A549 (cell line): ENCODE results near the gene GADD45B. TPM values are rescaled to one million over a fixed set of nuclear protein-coding genes. Genes with fewer than 3 reads are reported as not detected.
"Not testable (repeated sequence)": the region's sequence is repeated elsewhere in the genome, so short reads cannot be mapped to it uniquely, and the experiment has no call there.

Experiments used
- ATAC-seq, 2 experiments: fragments of 200-7000 bp in 1 of 2; fragments of >200 bp in 1 of 2; cut with Nextera tagmentation in 1 of 2; cut with Tn5 transposase in 1 of 2; 3 replicates each; pipeline versions ENCODE4 v1.8.0 to v1.9.1; 2018 to 2020; ENCODE audit warnings: mild to moderate bottlenecking in 1 of 2, moderate library complexity in 1 of 2
- CTCF ChIA-PET: fragments of 300-600 bp; sonication (Branson Sonifier 250); formaldehyde crosslinking; extraction: SDS; loops from one replicate; lab custom pipeline; 2021; ENCODE audit warnings: antibody characterized with exemption, inconsistent platforms; lab: Yijun Ruan, JAX
- POLR2A ChIA-PET: fragments of 350-600 bp; formaldehyde crosslinking; extraction: SDS; loops from one replicate; lab custom pipeline; 2021; ENCODE audit warnings: antibody characterized with exemption, inconsistent platforms; lab: Yijun Ruan, JAX
- DNase-seq, 2 experiments: peaks; one replicate each; pipeline versions ENCODE4 v3.0.0 to v3.0.0-alpha.2; 2011 to 2016; ENCODE audit warnings: low read depth in 1 of 2, low spot score in 1 of 2
- FAIRE-seq: peaks from 2 replicates; lab custom pipeline; 2011; peaks lifted over from hg19 to GRCh38; lab: Jason Lieb, UNC
- H3K27ac ChIP-seq, 2 experiments: fragments of >200 bp; sonication (Bioruptor Twin); formaldehyde crosslinking; 3 replicates each; pipeline ENCODE4 v1.5.1; 2016 to 2017
- H3K4me1 ChIP-seq: fragments of >200 bp; sonication (Bioruptor Twin); formaldehyde crosslinking; 3 replicates; pipeline ENCODE4 v1.6.1; 2016
- H3K4me2 ChIP-seq: fragments of >200 bp; sonication (Bioruptor Twin); formaldehyde crosslinking; 3 replicates; pipeline ENCODE4 v1.6.1; 2016
- H3K4me3 ChIP-seq: fragments of >200 bp; sonication (Bioruptor Twin); formaldehyde crosslinking; 3 replicates; pipeline ENCODE4 v1.5.1; 2016
- H3K9me3 ChIP-seq: fragments of >200 bp; sonication (Bioruptor Twin); formaldehyde crosslinking; 3 replicates; pipeline ENCODE4 v1.6.1; 2016
- BHLHE40 ChIP-seq: IDR thresholded peaks from 2 replicates; pipeline ENCODE4 v1.6.1; 2012; ENCODE audit warnings: low read depth, low read length, inconsistent platforms
- CBX8 ChIP-seq: fragments of 200-600 bp; sonication (generic); IDR thresholded peaks from 2 replicates; pipeline ENCODE4 v1.6.1; 2016
- CEBPB ChIP-seq, 2 experiments: fragments of >200 bp in 1 of 2; sonication (Bioruptor Twin) in 1 of 2; formaldehyde crosslinking in 1 of 2; IDR thresholded peaks; 2 replicates each; pipeline ENCODE4 v1.6.1; 2012 to 2016
- CHD4 ChIP-seq: fragments of 200-600 bp; sonication (generic); IDR thresholded peaks from 2 replicates; pipeline ENCODE4 v1.6.1; 2016; ENCODE audit warnings: antibody characterized with exemption, mild to moderate bottlenecking, borderline replicate concordance
- EHF ChIP-seq: fragments of 250-450 bp; sonication (Bioruptor Pico); IDR thresholded peaks from 2 replicates; pipeline ENCODE4 v1.5.0; 2020; ENCODE audit warnings: mild to moderate bottlenecking
- EHMT2 ChIP-seq: fragments of 200-600 bp; sonication (generic); IDR thresholded peaks from 2 replicates; pipeline ENCODE4 v1.6.1; 2016; ENCODE audit warnings: antibody characterized with exemption, low read depth, mild to moderate bottlenecking, moderate library complexity
- ELK1 ChIP-seq: fragments of 150-350 bp; IDR thresholded peaks from 2 replicates; pipeline ENCODE4 v1.6.1; 2014; ENCODE audit warnings: low read depth, mild to moderate bottlenecking, low read length
- FOSL2 ChIP-seq, 2 experiments: fragments of 450-650 bp in 1 of 2; fragments of >200 bp in 1 of 2; sonication (Bioruptor Twin) in 1 of 2; formaldehyde crosslinking; IDR thresholded peaks; 2 replicates each; pipeline versions ENCODE4 v1.5.0 to v1.6.1; 2016 to 2020; ENCODE audit warnings: mild to moderate bottlenecking in 1 of 2, moderate library complexity in 1 of 2
- GATA3 ChIP-seq: IDR thresholded peaks from 2 replicates; pipeline ENCODE4 v1.6.1; 2012; ENCODE audit warnings: borderline replicate concordance
- HEYL ChIP-seq: fragments of 250-450 bp; sonication (Bioruptor Pico); IDR thresholded peaks from 2 replicates; pipeline ENCODE4 v1.8.0; 2021; ENCODE audit warnings: mild to moderate bottlenecking, moderate library complexity
- HOXA7 ChIP-seq: fragments of 250-450 bp; sonication (Bioruptor Pico); IDR thresholded peaks from 2 replicates; pipeline ENCODE4 v1.5.0; 2020; ENCODE audit warnings: mild to moderate bottlenecking, moderate library complexity
- HOXB13 ChIP-seq: fragments of 250-450 bp; sonication (Bioruptor Pico); IDR thresholded peaks from 2 replicates; pipeline ENCODE4 v1.5.0; 2020; ENCODE audit warnings: low read depth, mild to moderate bottlenecking, moderate library complexity
- HOXB5 ChIP-seq: fragments of 250-450 bp; sonication (Bioruptor Pico); IDR thresholded peaks from 2 replicates; pipeline ENCODE4 v1.5.0; 2020; ENCODE audit warnings: mild to moderate bottlenecking, moderate library complexity
- JUNB ChIP-seq: fragments of >200 bp; sonication (Bioruptor Twin); formaldehyde crosslinking; IDR thresholded peaks from 2 replicates; pipeline ENCODE4 v1.6.1; 2016
- KDM5A ChIP-seq: fragments of 200-600 bp; sonication (generic); IDR thresholded peaks from 2 replicates; pipeline ENCODE4 v1.6.1; 2016; ENCODE audit warnings: antibody characterized with exemption, mild to moderate bottlenecking
- MAFK ChIP-seq: fragments of 450-650 bp; IDR thresholded peaks from 2 replicates; pipeline ENCODE4 v1.6.1; 2014; ENCODE audit not compliant: partially characterized antibody
- MAX ChIP-seq: IDR thresholded peaks from 2 replicates; pipeline ENCODE4 v1.6.1; 2012
- NPAS2 ChIP-seq: fragments of 250-450 bp; sonication (Bioruptor Pico); IDR thresholded peaks from 2 replicates; pipeline ENCODE4 v1.8.0; 2022; ENCODE audit warnings: mild to moderate bottlenecking, moderate library complexity, borderline replicate concordance
- PHF8 ChIP-seq: fragments of 200-600 bp; sonication (generic); IDR thresholded peaks from 2 replicates; pipeline ENCODE4 v1.6.1; 2016; ENCODE audit warnings: low read depth, mild to moderate bottlenecking, antibody characterized with exemption, moderate library complexity, borderline replicate concordance
- RCOR1 ChIP-seq: fragments of 150-350 bp; IDR thresholded peaks from 2 replicates; pipeline ENCODE4 v1.6.1; 2014; ENCODE audit warnings: antibody characterized with exemption, low read length, low read depth
- RFX5 ChIP-seq: fragments of 450-650 bp; IDR thresholded peaks from 2 replicates; pipeline ENCODE4 v1.7.1; 2014; ENCODE audit warnings: antibody characterized with exemption, mild to moderate bottlenecking, moderate library complexity
- RNF2 ChIP-seq: fragments of 200-600 bp; sonication (generic); IDR thresholded peaks from 2 replicates; pipeline ENCODE4 v1.6.1; 2016; ENCODE audit warnings: low read depth, mild to moderate bottlenecking, antibody characterized with exemption, moderate library complexity, borderline replicate concordance
- TFCP2L1 ChIP-seq: fragments of 250-450 bp; sonication (Bioruptor Pico); IDR thresholded peaks from 2 replicates; pipeline ENCODE4 v1.5.0; 2021; ENCODE audit warnings: mild to moderate bottlenecking
- TP53 ChIP-seq: fragments of 250-450 bp; sonication (Bioruptor Pico); IDR thresholded peaks from 2 replicates; pipeline ENCODE4 v1.5.0; 2021; ENCODE audit warnings: mild to moderate bottlenecking, moderate library complexity
- ZC3H11A ChIP-seq: fragments of 450-650 bp; IDR thresholded peaks from 2 replicates; pipeline ENCODE4 v1.6.1; 2014; ENCODE audit warnings: antibody characterized with exemption, mild to moderate bottlenecking
- WGBS: methylation state at CpG from one replicate; pipeline ENCODE4 v1.1.6; 2017; ENCODE audit errors: missing lambda C conversion rate; 5-methylcytosine and 5-hydroxymethylcytosine counted together
- polyA plus RNA-seq, 4 experiments: library from polyadenylated mRNA; depleted of rRNA in 3 of 4; stranded (reverse); fragments of >200 nt; fragmentation: RNase III in 1 of 4; extraction: RNeasy Plus Mini Kit Qiagen cat#74134 plus additional on column Dnase treatment in 1 of 4; gene quantifications; 2 replicates in 3 of 4; 3 replicates in 1 of 4; pipeline ENCODE4 v1.2.3, GENCODE V29; 2011 to 2017

The GADD45B gene
- polyA plus RNA-seq, 2 of the 4 experiments (the other 2 are of a cell fraction), result 39.9 to 72.5 TPM

GRCh38 chr19:2458054-2458453, 17.9 kb upstream of the GADD45B start:
- Histone ChIP-seq H3K4me1 (peaks cover 15% of the 10 kb centered on the region; the same call in 1 of the 3 replicates), H3K4me3 (no peak overlapping the region), H3K4me2 (no peak overlapping the region), H3K9me3 (no peaks in the 10 kb centered on the region), H3K27ac (no peak overlapping the region)
- TF ChIP-seq HOXB5 (CRISPR knock-in tag) (no peak), FOSL2 (IDR thresholded peaks at IDR 0.05) (no peak), FOSL2 (CRISPR knock-in tag; IDR thresholded peaks at IDR 0.05) (no peak), RFX5 (no peak), TP53 (no peak), BHLHE40 (no peak), HEYL (CRISPR knock-in tag) (no peak), CHD4 (no peak), MAFK (no peak), HOXA7 (CRISPR knock-in tag) (no peak), ZC3H11A (no peak), RNF2 (no peak), ELK1 (no peak), MAX (no peak), TFCP2L1 (CRISPR knock-in tag) (no peak), EHF (CRISPR knock-in tag) (no peak), KDM5A (no peak)
- ChIA-PET CTCF (interaction anchor here (1.4 to 2.3 kb wide), 3 partner anchors 16 to 153 kb away, joined by 3 to 7 read pairs (median 7); no protein-coding TSS in a partner anchor), POLR2A (interaction anchor here (2.7 kb wide), 1 partner anchor 31 kb away, joined by 14 read pairs; the partner anchor contains the start of gene TIMM13)
- ATAC-seq (no peak), DNase-seq (no peak), FAIRE-seq (no peak)
- 95% methylated on average over 5 of the region's 5 CpGs for WGBS

- WGBS, result 84% methylated on average over 10 of the region's 10 CpGs
- DNase-seq, H3K27ac ChIP-seq, H3K4me2 ChIP-seq, FAIRE-seq, H3K9me3 ChIP-seq, ATAC-seq, H3K4me3 ChIP-seq: not testable (repeated sequence)
- ChIA-PET CTCF (interaction anchor here (2.3 kb wide), 1 partner anchor 153 kb away, joined by 7 read pairs; no protein-coding TSS in a partner anchor), POLR2A (interaction anchor here (2.7 kb wide), 1 partner anchor 31 kb away, joined by 14 read pairs; the partner anchor contains the start of gene TIMM13)
- peaks cover 11% of the 10 kb centered on the region; the same call in 1 of the 3 replicates for H3K4me1 ChIP-seq
These were observed 17.2 kb upstream of the GADD45B start for GRCh38 chr19:2458776-2459175.

- no peak overlapping the region for H3K27ac ChIP-seq
- TF ChIP-seq HOXB13 (CRISPR knock-in tag), result no peak
- no peak for TF ChIP-seq JUNB
- TF ChIP-seq CBX8, result no peak
- no peak for TF ChIP-seq RCOR1
- no peak for TF ChIP-seq FOSL2 (IDR thresholded peaks at IDR 0.05)
- no peak for TF ChIP-seq FOSL2 (CRISPR knock-in tag; IDR thresholded peaks at IDR 0.05)
- TF ChIP-seq GATA3, result no peak
- TF ChIP-seq MAFK, result no peak
- TF ChIP-seq PHF8, result no peak
- TF ChIP-seq CEBPB (IDR thresholded peaks at IDR 0.05), result no peak
- TF ChIP-seq EHMT2, result no peak
- TF ChIP-seq NPAS2 (CRISPR knock-in tag), result no peak
- WGBS, result 100% methylated on average over 1 of the region's 1 CpG
- POLR2A ChIA-PET, result no interaction called here
- no peak overlapping the region for H3K4me3 ChIP-seq
- H3K4me2 ChIP-seq, result no peak overlapping the region
- ATAC-seq, result no peak
- no peak for FAIRE-seq
- no peaks in the 10 kb centered on the region for H3K9me3 ChIP-seq
- H3K4me1 ChIP-seq, result peaks cover 8% of the 10 kb centered on the region; the same call in 1 of the 3 replicates
- no peak for DNase-seq
- CTCF ChIA-PET, result interaction anchor here (0.6 to 1.3 kb wide), 4 partner anchors 65 to 151 kb away, joined by 3 to 5 read pairs (median 3); no protein-coding TSS in a partner anchor
These were observed 15.7 kb upstream of the GADD45B start for GRCh38 chr19:2460245-2460644.
